Activated CD8-positive, alpha-beta memory T cell treated with anti-CD3 and anti-CD28 coated beads, Interleukin-2, amount 50 U/mL, for 4 hours (primary cell): ENCODE data around the gene STXBP4.
"Not testable (repeated sequence)": the region's sequence is repeated elsewhere in the genome, so short reads cannot be mapped to it uniquely, and the experiment has no call there.

ENCODE experiments used
- DNase-seq: peaks from one replicate; pipeline ENCODE4 v3.0.0-alpha.2; 2020

STXBP4 gene

DNA sequence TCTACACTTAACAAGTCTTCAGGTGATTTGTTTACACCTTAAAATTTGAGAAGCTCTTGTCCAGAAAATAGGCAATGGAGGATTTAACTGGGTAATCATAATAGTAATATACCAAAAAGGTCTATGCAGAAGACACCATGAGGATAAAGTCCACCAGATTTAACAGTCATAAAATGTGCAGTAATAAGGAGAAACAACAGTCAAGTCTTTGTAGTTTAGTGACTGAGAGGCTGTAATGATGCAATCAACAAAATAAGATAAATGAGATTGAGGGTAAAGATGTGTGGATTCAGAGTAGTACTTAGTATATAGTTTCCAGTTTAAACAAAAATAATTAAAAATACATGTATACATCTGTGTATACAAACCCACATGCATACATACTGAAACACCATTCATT is 91.2 kb downstream of the STXBP4 start:
- DNase-seq = no peak

DNA sequence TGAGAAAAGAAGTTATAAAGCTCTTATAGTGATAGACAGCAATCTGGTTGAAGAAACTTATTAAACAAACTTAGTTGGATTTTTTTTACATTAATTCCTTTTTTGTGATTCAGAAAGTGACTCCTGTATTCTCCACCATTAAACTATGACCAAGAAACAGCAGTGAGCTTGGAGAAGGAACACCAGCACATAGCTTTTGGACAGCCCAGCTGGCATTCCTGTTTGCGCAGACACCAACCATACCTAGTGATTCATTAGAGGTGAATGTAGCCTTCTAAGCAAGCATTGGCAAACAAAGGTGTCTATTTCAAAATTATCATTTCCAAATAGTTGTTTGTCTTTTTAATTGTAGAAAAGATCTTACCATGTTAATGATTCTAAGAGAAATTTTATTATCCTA is 94.4 kb downstream of the STXBP4 start:
- no peak for DNase-seq

DNA sequence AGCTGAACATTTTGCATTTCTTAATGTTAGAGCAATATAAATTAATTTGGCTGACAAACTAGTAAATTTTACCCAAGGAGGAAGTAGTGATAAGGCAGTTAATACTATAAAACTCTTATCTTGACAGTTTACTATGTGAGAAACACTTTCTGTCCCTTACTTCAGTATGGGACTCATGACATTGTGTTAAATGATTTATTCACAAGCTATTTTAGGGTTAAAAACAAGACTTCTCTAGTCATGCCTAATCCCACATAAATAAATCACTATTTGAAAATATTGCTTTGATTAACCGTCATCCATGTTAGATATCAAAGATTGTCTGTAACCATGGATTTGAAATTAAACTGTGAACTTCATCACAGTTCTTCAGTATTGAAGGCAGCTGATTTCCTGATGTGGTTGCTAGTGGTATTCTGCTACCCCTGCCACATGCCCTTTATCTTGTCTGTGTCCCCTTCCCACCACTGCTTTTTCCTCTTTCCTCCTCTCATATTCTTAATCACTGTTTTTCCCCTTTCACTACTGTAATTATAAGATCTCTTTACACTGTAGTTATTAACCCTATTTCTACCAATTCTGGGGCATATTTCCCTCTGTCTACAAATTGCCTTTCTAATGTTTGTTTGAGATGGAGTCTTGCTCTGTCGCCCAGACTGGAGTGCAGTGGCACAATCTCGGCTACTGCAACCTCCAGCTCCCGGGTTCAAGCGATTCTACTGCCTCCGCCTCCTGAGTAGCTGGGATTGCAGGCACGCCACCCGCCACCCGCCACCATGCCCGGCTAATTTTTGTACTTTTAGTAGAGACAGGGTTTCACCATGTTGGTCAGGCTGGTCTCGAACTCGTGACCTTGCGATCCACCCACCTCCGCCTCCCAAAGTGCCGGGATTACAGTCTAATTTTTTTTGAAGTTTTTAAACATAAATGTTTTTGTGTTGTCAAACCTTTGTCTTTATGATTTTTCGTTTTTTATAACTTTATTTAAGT is 95.6 kb downstream of the STXBP4 start:
- DNase-seq = no peak

DNA sequence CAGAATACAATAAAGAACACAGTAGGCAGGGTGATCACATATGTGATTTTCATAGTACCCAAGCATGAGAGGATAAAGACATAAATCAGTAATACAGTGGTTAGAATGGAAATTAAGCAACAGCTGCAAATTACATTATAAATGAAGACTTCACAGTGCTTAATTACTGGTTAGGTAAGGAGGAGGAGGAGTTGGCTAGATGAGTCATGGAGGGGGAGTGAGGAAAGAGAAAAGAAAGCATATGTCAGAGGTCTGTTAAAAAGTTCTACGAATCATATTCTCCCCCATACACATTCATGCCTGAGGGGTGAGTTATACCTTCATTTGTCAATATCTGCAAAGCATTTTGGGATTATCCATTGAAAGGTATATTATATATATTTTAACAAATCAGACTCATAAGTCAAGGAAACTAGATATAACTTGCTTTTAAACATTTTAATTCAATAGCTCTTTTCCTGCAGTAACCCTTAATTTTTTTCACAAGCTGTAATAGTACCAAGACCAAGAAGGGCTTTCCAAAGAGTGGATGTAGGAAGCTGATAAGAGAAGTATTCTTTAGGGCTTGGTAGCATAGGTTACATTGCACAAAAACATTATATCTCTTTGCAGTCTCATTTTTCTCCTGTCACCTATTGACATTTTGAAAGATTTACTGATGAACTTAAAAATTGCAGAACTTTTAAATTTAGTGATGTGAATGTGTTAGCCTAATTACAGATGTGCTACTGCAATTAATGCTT is 99.3 kb downstream of the STXBP4 start:
- DNase-seq = no peak

DNA sequence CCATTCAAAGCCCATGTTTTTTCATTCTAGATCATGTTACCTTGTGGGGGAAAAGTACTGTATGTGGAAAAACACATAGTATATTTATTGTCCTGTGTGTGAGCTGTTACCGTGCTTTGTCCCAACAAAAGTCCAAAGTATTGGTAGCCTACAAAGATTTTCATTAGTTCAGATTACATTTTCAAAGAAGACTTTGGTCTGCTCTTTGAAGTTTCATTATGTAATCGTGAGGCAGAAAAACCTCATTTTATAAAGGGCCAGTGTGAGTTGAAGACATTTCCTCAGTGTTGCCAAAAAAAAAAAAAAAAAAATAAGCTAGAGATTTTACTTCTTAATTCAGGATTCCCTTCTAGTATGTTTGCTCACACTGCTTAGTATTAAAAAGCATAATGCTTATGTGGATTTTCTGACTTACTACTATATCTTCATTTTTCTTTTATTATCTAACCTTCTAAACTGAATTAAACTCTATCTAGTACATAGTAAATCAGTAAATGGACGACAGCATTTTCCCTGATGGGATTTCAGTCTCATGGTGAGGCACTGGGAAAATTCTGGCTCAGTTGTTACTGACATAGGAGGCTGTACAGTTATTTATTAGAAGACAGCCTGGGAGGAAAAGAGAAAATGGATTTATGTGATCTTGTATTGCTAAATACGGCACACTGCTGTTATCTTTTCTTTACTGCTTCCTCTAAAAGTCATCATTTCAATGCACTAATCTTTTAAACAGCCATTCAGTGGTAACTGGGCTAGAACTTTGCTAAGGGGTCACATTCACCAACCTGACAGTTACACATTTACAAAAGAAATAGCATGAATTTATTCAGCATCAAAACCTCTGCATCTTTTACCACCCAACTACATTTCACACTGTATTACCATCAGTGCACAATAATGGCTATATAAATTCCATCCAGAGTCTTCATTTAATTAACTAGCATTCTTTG is 100.6 kb downstream of the STXBP4 start:
- DNase-seq = no peak

DNA sequence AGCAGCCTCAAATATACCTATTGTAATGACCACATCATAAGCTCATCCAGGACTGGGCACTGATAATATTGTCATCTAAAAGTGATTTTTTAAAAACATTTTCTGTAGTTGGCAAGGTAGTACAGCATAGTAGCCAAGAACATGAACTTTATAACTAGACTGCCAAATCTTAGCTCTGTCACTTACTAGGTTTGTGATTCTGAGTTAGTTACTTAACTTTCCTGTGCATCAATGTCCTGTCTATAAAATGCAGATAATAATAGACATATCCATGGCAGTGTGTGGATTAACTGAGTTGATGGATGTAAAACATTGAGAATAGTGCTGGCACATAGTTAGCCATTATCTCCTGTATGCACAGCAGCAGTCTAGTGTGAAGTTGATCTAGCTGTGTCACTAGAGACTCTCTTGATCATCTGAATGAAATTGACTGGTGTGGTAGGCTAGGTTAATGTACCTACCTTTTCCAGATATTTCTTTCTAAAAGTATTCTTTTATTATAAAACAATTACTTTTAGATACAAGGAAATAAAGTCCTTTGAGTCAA is 101.5 kb downstream of the STXBP4 start:
- no peak for DNase-seq

DNA sequence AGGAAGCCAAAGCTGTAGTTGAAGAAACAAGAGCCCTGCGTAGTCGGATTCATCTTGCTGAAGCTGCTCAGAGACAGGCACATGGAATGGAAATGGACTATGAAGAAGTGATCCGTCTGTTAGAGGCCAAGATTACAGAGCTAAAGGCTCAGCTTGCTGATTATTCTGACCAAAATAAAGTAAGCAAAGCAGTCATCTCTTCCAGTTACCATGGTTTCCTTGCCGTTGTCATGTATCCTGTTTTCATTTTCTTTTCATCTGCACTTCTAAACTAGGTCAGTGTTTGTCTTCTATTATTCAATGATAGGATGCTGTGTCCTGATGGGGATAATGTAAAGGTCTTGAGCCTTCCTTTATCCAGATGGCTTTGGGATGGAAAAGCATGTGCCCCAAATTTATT is 104.3 kb downstream of the STXBP4 start:
- DNase-seq = no peak

DNA sequence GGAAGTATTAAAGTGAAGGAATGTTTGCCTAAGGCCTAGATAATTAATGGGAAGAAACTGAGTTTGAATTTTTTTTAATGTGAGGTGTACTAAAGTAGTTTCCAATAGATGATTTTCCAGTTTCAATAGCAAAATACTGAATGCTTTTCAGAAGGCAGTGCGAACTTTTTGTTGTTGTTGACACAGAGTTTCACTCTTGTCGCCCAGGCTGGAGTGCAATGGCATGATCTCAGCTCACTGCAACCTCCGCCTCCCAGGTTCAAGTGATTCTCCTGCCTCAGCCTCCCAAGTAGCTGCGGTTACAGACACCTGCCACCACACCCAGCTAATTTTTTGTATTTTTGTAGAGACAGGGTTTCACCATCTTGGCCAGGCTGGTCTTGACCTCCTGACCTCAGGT is 104.9 kb downstream of the STXBP4 start:
- DNase-seq = not testable (repeated sequence)

DNA sequence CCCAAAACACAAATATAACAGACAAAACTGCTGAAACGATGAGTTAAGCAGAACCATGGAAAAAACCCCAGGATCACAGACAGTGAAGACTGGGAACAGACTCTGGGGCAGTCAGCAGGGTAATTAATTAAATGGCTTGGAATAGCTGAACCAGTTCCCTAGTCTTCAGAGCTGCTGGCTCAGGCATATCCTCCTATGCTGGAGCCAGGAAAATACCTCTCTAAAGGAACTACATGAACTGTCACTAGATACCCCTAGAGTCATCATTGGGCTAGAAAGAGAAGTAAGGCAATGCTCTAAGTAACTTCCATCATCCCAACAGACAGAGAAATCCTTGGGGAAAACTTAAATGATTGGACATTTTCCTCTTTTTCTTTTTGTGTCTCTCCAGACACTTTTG is 113.0 kb downstream of the STXBP4 start:
- DNase-seq = no peak

DNA sequence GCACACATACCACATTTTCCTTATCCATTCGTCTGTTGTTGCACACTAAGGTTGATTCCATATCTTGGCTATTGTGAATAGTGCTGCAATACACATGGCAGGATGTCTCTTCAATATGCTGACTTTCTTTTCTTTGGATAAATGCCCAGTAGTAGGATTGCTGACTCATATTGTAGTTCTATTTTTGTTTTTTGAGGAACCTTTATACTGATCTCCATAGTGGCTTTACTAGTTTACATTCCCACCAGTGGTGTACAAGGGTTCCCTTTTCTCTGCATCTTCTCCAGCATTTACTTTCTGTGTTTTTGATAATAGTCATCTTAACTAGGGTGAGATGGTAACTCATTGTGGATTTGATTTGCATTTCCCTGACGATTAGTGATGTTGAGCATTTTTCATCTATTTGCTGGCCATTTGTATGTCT is 118.1 kb downstream of the STXBP4 start:
- no peak for DNase-seq

DNA sequence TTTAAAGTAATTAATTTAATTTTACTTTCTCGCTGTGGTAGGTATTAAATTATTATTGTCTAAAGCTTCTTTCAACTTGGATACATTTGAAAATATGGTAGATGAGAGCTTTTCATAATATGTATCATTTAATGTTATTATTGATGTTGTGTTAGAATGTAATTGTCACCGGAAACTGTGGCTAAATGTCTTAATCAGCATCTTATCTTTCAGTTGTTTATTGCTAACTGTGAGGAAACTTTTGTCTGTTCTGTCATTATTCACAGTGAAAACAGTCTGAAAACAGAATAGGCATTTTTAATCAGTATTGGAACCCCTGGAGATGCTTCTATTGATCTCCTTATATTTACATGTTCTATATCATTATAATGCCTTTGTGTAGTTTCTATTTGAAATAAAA is 120.7 kb downstream of the STXBP4 start:
- no peak for DNase-seq

DNA sequence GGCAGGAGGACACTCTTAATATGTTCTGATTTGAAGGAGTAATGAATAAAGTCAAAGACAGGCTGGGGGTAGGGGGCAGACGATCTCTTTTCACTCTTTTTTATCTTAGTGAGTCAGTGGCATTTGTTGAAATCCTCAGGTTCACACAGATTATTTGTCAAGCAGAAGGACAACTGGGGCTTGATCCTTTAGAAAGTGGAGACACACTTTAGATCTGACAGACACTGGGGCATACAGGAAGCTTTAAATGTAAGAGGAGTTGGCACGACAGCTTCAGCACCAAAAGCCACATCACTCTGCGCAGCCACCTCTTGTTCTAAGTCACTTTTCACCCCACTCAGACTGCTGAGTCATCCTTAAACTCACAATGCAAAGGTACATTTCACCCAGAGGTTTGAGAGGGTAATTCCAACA is 121.5 kb downstream of the STXBP4 start:
- no peak for DNase-seq

DNA sequence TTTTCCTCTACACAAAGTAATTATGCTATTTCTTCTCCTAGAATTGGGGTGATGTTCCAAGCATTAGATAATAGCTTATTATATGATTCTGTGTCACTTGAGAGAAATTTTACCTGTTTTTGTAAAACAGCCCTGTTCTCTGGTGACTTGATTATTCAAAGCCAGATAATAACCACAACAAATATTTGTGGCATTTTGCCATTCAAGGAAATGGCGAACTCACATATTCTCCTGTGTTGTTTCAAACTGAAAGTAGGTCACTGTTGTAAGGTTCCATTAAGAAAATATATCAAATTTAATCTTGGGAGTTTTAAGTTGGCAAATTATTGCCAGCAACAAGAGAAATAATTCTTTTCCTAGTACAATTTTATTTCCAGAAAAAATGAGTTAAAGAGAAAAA is 124.8 kb downstream of the STXBP4 start:
- no peak for DNase-seq

DNA sequence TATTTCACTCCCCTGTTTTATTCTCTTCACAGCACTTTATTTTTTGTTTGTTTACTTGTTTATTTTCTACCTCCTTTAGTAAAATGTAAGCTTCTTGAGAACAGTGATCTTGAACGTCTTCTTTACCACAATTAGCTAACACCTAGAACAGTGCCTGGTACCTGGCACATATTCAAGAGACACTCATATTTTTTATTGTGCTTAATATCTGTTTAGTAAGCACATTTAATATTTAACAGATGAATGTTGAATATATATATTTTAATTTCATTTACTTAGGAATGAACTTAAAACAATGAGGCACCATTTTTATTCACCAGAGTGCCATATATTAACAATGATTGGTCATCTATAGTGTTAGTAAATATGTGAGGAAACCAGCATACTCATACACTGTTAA is 130.2 kb downstream of the STXBP4 start:
- DNase-seq = no peak

DNA sequence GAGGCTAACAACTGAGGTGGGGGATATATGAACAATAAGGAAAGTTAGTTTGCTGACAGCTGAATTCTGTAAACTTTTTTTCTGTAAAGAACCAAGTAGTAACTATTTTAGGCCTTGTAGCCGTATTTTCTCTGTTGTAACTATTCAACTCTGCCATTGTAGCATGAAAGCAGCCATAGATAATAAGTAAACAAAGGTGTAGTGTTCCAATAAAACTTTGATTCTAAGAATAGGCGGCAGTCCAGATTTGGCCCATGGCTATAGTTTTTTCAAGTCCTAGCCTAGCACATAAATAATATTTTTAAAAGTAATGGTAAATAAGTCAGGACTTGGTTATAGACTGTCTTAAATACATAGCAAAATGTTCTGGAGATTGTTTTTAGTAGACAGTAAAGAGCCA is 142.0 kb downstream of the STXBP4 start:
- DNase-seq = no peak

DNA sequence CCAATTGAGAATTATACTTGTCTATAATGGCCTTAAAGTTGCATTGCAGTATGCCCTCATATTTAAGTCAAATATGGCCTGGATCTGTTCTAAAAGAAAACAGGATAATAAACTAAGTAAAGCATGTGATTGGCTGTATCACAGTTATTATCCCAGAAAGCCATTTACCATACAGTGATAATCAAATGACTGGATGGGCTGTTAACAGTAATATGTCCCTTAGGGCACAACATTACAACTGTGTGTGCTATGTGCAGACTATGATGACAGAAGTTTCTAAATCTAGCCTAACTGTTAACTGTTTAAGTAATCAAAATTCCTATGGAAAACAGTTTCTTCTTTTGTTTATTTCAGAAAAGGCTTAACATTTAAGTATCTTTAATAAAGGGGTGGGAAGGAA is 145.7 kb downstream of the STXBP4 start:
- DNase-seq = no peak

DNA sequence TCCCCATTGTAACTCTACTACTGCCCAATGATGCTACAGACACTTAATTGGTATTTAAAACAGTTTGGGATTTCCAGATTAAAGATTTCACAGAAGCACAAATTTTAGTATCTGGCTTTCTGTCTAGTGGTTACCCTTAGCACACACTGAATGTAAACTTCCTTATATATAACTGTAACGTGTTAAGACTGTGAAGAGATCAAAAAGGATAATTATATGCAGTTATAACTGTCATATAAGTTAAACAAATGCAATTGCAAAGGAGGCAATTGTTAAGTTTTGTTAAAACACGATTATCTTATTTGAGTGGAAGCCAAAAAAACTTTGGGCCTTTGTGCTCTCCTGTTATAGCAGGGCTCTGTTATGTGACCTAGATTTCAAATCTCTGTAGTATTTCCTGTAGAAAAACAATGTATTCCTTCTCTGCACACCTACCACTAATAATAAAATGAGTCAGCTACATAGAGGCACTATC is 147.9 kb downstream of the STXBP4 start:
- no peak for DNase-seq

DNA sequence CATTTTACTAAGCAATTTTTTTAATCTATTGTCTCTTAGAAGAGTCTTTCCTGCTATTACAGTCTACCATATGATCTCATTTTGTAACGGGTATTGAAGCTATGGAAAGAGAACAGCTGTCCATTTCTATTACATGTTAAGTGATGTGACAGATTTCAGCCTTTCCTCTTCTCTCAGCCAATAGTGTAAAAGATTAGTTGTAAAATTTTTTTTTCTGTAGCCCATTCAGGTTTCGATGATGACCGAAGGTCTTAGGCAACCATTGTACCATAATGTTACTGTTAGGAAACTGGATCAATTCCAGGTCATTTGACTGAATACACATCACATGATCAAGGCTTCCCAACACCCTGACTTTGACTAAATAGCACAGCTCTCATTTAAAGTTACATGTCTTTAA is 148.6 kb downstream of the STXBP4 start:
- no peak for DNase-seq

DNA sequence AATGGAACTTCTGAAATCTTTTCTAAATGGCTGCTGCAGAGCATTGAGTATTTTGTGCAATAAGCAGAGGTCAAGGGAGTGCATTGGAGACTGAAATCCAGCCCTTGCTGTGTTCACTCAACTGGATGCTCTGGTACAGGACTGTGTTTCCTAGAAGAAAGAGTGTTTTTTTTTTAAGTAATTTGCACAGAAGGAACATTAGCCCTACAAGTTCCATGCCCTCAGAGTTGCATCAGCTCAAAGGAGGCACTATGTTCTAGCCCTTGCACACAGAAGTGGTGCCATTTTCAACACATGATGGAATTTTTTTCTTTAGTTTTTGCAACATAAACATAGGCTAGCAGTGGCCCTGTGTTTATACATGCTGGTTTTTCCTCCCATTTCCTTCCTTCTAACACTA is 152.1 kb downstream of the STXBP4 start:
- no peak for DNase-seq

DNA sequence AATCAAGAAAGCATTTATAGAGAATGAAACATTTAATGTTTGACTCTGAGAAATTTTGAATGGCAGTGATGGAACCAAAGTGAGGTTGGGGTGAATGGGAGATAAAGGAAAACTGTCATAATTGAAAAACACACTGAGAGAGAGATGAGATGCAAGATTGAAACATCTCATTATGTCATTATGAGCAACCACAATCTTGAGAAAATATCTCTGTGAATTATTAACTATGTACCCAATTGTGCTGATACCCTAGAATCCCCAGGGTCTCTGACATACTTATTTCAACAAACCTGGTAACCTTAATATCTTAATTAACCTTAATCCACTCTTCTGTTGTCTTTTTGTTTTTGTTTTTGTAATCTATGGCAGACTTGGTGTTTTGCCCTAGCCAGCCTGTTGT is 152.7 kb downstream of the STXBP4 start:
- no peak for DNase-seq

DNA sequence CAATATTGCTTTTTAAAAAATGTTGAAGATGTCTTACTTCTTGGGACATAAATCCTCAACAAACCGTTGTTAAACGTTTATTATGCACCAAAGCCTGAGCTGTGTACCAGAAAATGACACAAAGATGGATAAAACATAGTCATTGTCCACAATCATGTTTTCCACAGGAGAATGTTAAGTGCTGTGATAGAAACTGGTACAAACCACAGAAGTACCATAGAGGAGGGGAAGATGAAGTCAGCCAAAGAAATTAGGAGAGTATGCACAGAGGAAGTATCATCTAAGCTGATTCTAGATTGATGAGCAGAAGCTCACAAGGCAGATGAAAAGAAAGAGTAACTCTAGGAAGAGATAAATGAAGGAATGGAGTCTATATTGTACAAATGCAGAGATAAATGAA is 153.5 kb downstream of the STXBP4 start:
- no peak for DNase-seq

DNA sequence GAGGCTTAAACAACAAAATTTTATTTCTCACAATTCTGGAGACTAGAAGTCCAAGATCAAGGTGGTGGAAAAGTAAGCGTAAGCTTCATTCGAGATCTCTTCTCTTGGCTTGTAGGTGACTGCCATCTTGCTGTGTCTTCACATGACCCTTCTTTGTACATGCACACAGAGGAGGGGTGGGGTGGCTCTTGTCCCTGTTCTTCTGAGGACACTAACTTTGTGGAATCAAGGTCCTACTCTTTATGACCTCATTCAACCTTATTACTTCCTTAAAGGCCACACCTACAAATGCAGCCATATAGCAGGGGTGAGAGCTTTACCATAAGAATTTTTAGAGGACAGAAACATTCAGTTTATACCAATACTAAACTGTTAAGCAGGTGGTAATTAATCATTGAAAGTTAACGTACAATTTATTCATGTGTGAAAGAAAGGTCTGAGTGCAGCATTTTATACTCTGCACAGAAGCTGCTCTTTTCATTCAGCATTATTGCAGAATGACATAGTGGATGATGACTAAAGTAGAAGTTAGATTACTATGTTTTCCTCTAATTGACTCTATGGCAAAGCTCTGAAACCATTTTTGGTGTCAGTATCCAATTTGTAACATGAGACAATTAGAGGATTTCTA is 156.3 kb downstream of the STXBP4 start:
- DNase-seq = no peak
